ENCODE data around the gene ANO7.

DNA sequence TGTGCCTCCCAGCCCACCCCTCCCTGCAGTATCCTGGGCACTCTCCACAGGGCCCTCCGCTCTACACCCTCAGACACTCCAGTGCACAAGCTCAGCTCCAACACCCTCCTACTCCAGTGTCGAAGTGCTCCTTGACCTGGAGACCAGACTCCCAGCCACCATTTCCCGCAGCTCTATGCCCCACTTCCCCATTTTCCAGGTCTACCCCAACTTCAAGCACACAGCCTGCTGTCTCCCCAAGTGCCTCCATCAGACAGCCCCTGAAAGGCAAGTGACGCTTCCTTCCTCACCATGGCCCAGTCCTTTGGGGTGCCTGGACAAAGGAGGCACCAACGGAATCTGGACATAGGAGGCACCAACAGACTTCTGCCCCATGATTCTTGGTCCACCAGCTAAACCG, 46.4 kb upstream of the ANO7 start:
- TF ChIP-seq, protein P1, sequence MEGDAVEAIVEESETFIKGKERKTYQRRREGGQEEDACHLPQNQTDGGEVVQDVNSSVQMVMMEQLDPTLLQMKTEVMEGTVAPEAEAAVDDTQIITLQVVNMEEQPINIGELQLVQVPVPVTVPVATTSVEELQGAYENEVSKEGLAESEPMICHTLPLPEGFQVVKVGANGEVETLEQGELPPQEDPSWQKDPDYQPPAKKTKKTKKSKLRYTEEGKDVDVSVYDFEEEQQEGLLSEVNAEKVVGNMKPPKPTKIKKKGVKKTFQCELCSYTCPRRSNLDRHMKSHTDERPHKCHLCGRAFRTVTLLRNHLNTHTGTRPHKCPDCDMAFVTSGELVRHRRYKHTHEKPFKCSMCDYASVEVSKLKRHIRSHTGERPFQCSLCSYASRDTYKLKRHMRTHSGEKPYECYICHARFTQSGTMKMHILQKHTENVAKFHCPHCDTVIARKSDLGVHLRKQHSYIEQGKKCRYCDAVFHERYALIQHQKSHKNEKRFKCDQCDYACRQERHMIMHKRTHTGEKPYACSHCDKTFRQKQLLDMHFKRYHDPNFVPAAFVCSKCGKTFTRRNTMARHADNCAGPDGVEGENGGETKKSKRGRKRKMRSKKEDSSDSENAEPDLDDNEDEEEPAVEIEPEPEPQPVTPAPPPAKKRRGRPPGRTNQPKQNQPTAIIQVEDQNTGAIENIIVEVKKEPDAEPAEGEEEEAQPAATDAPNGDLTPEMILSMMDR (conservative IDR thresholded peaks at IDR 0.05): no peak
- no peak for TF ChIP-seq ZFX (IDR thresholded peaks at IDR 0.05)

All from C4-2B (cell line).